ENCODE data around the gene NHS. TPM values are rescaled to one million over a fixed set of nuclear protein-coding genes. Genes with fewer than 3 reads are reported as not detected.
"Not testable (repeated sequence)": the region's sequence is repeated elsewhere in the genome, so short reads cannot be mapped to it uniquely, and the experiment has no call there.

NHS gene
- total RNA-seq, 1 donor from 2014 or later, result 27.8 TPM

DNA sequence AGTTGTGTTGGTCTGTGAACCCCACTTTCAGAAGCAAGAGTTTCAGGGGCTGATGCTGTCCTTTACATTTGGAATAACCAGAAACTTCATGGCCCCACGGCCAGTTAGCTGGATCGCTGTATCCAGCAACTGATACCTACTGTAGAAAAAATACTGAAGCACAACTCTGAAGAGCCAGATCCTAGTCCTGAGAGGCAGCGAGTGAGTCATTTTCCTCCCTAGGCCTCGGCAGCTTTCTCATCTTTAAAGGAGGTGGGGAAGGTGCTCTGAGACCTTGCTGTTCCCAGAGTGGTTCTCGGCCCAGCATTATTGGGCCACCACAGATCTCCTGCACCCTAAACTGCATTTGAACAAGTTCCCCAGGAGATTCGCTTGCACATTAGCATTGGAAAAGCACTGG is 63.2 kb downstream of the NHS start:
- Mint-ChIP-seq H3K27ac (no peak overlapping the region), H3K4me1 (ENCODE audit: unreplicated experiment) (peaks cover 37% of the 10 kb centered on the region), H3K9me3 (no peaks in the 10 kb centered on the region), H3K4me3 (no peak overlapping the region), H3K36me3 (peaks cover 9% of the 10 kb centered on the region), H3K27me3 (no peaks in the 10 kb centered on the region)
- TF ChIP-seq, protein P1, sequence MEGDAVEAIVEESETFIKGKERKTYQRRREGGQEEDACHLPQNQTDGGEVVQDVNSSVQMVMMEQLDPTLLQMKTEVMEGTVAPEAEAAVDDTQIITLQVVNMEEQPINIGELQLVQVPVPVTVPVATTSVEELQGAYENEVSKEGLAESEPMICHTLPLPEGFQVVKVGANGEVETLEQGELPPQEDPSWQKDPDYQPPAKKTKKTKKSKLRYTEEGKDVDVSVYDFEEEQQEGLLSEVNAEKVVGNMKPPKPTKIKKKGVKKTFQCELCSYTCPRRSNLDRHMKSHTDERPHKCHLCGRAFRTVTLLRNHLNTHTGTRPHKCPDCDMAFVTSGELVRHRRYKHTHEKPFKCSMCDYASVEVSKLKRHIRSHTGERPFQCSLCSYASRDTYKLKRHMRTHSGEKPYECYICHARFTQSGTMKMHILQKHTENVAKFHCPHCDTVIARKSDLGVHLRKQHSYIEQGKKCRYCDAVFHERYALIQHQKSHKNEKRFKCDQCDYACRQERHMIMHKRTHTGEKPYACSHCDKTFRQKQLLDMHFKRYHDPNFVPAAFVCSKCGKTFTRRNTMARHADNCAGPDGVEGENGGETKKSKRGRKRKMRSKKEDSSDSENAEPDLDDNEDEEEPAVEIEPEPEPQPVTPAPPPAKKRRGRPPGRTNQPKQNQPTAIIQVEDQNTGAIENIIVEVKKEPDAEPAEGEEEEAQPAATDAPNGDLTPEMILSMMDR (conservative IDR thresholded peaks at IDR 0.05), result no peak
- DNase-seq (ENCODE audit: extremely low spot score, unreplicated experiment), result no peak

DNA sequence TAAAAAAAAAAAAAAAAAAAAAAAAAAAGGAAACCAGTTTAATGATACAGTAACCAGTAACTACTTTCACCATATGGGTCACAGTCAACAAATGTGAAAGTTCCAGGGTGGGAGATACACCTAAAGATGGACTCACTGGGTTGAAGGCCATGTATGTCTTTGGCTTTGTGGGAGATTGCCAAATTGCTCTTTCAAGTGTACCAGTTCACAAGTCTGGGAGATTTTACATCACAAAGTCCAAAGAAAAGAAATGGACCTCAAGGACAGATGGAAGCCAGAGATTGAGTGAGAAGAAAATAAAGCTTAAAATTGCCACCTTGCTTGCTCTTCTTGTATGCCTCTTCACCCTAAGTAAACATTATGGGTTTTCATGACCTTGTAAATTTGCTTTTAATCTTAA is 65.3 kb downstream of the NHS start:
- TF ChIP-seq, protein P1 (conservative IDR thresholded peaks at IDR 0.05), result no peak

GRCh38 chrX:17440836-17441235 is 65.8 kb downstream of the NHS start:
- Mint-ChIP-seq H3K27ac (no peak overlapping the region), H3K4me3 (no peak overlapping the region), H3K36me3 (no peaks in the 10 kb centered on the region), H3K9me3 (no peaks in the 10 kb centered on the region), H3K27me3 (no peaks in the 10 kb centered on the region), H3K4me1 (ENCODE audit: unreplicated experiment) (peaks cover 29% of the 10 kb centered on the region)
- TF ChIP-seq, protein P1 (conservative IDR thresholded peaks at IDR 0.05), result no peak
- DNase-seq (ENCODE audit: extremely low spot score, unreplicated experiment), result no peak

More for the DNA sequence above, 65.3 kb downstream of the NHS start:
- Mint-ChIP-seq H3K4me1 (ENCODE audit: unreplicated experiment) (peaks cover 31% of the 10 kb centered on the region), H3K4me3 (no peak overlapping the region), H3K27ac (no peak overlapping the region), H3K36me3 (no peaks in the 10 kb centered on the region), H3K27me3 (no peaks in the 10 kb centered on the region), H3K9me3 (no peaks in the 10 kb centered on the region)
- DNase-seq (ENCODE audit: extremely low spot score, unreplicated experiment), result no peak

DNA sequence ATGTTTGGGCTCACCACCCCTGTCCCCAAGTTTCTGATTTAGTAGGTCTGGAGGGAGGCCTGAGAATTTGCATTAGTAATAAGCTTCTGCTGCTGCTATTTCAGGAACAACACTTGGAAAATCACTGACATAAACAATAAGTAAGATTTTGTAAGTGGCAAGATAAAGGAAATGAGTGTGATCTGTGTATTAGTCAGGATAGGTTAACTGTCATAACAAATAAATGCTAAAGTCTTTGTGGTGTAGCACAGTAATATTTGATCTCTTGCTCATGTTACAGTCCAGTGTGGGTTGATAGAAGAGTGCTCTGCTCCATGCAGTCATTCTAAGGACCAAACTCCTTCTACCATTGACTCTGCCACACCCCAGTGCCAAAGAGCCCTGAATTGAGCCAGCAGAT is 67.0 kb downstream of the NHS start:
- Mint-ChIP-seq H3K27me3 (no peaks in the 10 kb centered on the region), H3K4me1 (ENCODE audit: unreplicated experiment) (peaks cover 32% of the 10 kb centered on the region), H3K9me3 (no peaks in the 10 kb centered on the region), H3K4me3 (no peak overlapping the region), H3K27ac (no peak overlapping the region), H3K36me3 (no peaks in the 10 kb centered on the region)
- no peak for DNase-seq (ENCODE audit: extremely low spot score, unreplicated experiment)
- TF ChIP-seq, protein P1 (conservative IDR thresholded peaks at IDR 0.05), result no peak

DNA sequence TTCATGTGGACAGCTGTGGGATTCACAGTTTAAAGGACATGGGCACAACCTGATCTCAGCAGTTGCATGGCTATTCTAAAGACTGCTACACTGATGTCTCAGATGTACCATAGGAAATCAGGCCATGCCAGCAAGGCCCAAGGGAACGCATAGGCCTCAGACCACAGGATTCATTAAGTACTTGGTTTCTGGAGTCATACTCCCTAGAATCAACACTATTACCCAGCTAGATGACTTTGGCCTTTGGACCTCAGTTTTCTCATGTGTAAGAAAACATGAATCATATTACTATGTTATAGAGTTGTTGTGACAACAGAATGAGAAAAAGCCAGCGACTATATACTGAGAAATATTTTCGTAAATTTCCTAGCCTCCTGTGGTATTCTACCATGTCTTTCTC is 67.9 kb downstream of the NHS start:
- Mint-ChIP-seq H3K4me3 (no peak overlapping the region), H3K27ac (no peak overlapping the region), H3K27me3 (no peaks in the 10 kb centered on the region), H3K36me3 (no peaks in the 10 kb centered on the region), H3K4me1 (ENCODE audit: unreplicated experiment) (peaks cover 35% of the 10 kb centered on the region), H3K9me3 (no peaks in the 10 kb centered on the region)
- TF ChIP-seq, protein P1 (conservative IDR thresholded peaks at IDR 0.05), result no peak
- DNase-seq (ENCODE audit: extremely low spot score, unreplicated experiment), result no peak

- Mint-ChIP-seq H3K4me3 (no peak overlapping the region), H3K27me3 (no peaks in the 10 kb centered on the region), H3K27ac (no peak overlapping the region), H3K36me3 (no peaks in the 10 kb centered on the region), H3K4me1 (ENCODE audit: unreplicated experiment) (peaks cover 37% of the 10 kb centered on the region), H3K9me3 (no peaks in the 10 kb centered on the region)
- TF ChIP-seq, protein P1 (conservative IDR thresholded peaks at IDR 0.05), result no peak
- no peak for DNase-seq (ENCODE audit: extremely low spot score, unreplicated experiment)
Observed at GRCh38 chrX:17443556-17443955, 68.6 kb downstream of the NHS start.

GRCh38 chrX:17446269-17446668 is 71.3 kb downstream of the NHS start:
- not testable (repeated sequence) for H3K27ac Mint-ChIP-seq; H3K36me3 Mint-ChIP-seq; H3K4me3 Mint-ChIP-seq; DNase-seq (ENCODE audit: extremely low spot score, unreplicated experiment); H3K9me3 Mint-ChIP-seq; H3K27me3 Mint-ChIP-seq
- H3K4me1 Mint-ChIP-seq (ENCODE audit: unreplicated experiment), result peaks cover 41% of the 10 kb centered on the region

Data from type B pancreatic cell (in vitro differentiated cells).